ENCODE measurements around the gene LSM14B.

LSM14B gene

GRCh38 chr20:62151835-62152364 lies 29.6 kb downstream of the LSM14B start:
- H3K79me2 ChIP-seq (ENCODE audit: insufficient read depth, low read length), result peaks cover 99% of the 10 kb centered on the region
- H4K20me1 ChIP-seq (ENCODE audit: insufficient read depth, low read length), result peaks cover 95% of the 10 kb centered on the region
- ATAC-seq (ENCODE audit: insufficient read depth, low read depth), result no peak
- H3K4me1 ChIP-seq (ENCODE audit: insufficient read depth, low read length), result peaks cover 3% of the 10 kb centered on the region; the same call in 1 of the 2 replicates
- H3K27me3 ChIP-seq (ENCODE audit: insufficient read depth, low read length, poor library complexity), result no peaks in the 10 kb centered on the region
- H3K36me3 ChIP-seq (ENCODE audit: insufficient read depth, low read length), result peaks cover 47% of the 10 kb centered on the region
- no peak for DNase-seq
- no peak overlapping the region for H3K4me2 ChIP-seq (ENCODE audit: insufficient read depth, low read length)
- H3K4me3 ChIP-seq (ENCODE audit: low read depth in 1 of 2, low read length in 2 of 2), result no peak overlapping the region
- no peak overlapping the region for H2AFZ ChIP-seq (ENCODE audit: low read depth, low read length)
- TF ChIP-seq CTCF (IDR thresholded peaks at IDR 0.05; ENCODE audit: borderline replicate concordance, extremely low read depth, low read length, poor library complexity, severe bottlenecking) (no peak), EZH2 (IDR thresholded peaks at IDR 0.05; ENCODE audit: borderline replicate concordance, low read depth, low read length, severe bottlenecking) (no peak)
- H3K9me3 ChIP-seq (ENCODE audit: insufficient read depth, low read length, severe bottlenecking), result no peaks in the 10 kb centered on the region
- no peak overlapping the region for H3K27ac ChIP-seq (ENCODE audit: low read length)
- no peak overlapping the region for H3K9ac ChIP-seq (ENCODE audit: low read depth, low read length)

DNA sequence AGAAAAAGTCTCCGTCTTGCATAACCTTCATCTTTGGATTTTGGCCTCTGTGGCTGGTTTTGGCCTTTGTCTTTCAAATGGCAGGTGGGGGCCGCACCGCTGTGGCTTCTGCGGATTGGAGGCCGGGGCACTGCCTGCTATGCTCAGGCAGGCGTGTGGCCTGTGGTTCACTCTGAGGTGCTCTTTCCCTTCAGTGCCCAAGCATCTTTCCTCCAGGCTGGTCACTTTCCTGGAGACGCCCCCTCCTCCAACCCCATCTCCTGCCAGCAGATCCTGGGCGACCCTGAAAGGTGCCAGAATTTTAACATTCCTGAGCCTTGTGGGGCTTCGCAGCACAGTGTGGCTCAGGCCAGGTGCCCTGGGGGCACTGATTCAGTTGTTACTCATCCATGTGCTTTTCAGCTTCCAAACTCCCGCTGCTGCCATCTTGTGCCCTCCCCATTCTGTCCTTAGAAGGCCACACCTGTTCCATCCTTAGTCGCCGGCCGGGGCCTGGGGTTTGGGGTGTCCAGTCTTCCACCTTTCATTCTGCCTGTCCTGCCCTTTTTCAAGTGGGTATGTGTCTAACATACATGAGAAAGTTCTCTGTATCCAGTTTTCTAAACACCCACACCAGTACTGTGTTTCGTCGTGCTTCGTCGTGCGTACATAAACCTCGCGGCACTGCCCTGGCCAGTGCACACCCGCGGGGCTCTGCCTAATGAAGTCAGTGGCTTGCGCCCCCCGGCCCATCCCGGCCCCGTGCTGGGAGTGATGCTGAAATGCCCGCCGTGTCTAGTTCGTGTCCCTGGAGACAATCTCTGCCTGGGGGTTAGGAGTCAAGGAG lies 33.4 kb downstream of the LSM14B start:
- H3K79me2 ChIP-seq (ENCODE audit: insufficient read depth, low read length), result peaks cover 92% of the 10 kb centered on the region
- no peak overlapping the region for H3K4me3 ChIP-seq (ENCODE audit: low read depth in 1 of 2, low read length in 2 of 2)
- H3K36me3 ChIP-seq (ENCODE audit: insufficient read depth, low read length), result peaks cover 78% of the 10 kb centered on the region
- no peaks in the 10 kb centered on the region for H3K27me3 ChIP-seq (ENCODE audit: insufficient read depth, low read length, poor library complexity)
- H4K20me1 ChIP-seq (ENCODE audit: insufficient read depth, low read length), result peaks cover 90% of the 10 kb centered on the region
- no peak for ATAC-seq (ENCODE audit: insufficient read depth, low read depth)
- no peaks in the 10 kb centered on the region for H3K4me1 ChIP-seq (ENCODE audit: insufficient read depth, low read length)
- no peak for TF ChIP-seq EZH2 (IDR thresholded peaks at IDR 0.05; ENCODE audit: borderline replicate concordance, low read depth, low read length, severe bottlenecking)
- TF ChIP-seq CTCF (IDR thresholded peaks at IDR 0.05; ENCODE audit: borderline replicate concordance, extremely low read depth, low read length, poor library complexity, severe bottlenecking), result no peak
- H3K27ac ChIP-seq (ENCODE audit: low read length), result no peak overlapping the region
- H3K4me2 ChIP-seq (ENCODE audit: insufficient read depth, low read length), result no peak overlapping the region
- no peak overlapping the region for H2AFZ ChIP-seq (ENCODE audit: low read depth, low read length)
- no peak for DNase-seq
- H3K9ac ChIP-seq (ENCODE audit: low read depth, low read length), result no peak overlapping the region
- H3K9me3 ChIP-seq (ENCODE audit: insufficient read depth, low read length, severe bottlenecking), result no peaks in the 10 kb centered on the region

GRCh38 chr20:62156254-62156556 lies 33.9 kb downstream of the LSM14B start:
- no peaks in the 10 kb centered on the region for H3K9me3 ChIP-seq (ENCODE audit: insufficient read depth, low read length, severe bottlenecking)
- H3K4me2 ChIP-seq (ENCODE audit: insufficient read depth, low read length), result no peak overlapping the region
- peaks cover 81% of the 10 kb centered on the region for H3K36me3 ChIP-seq (ENCODE audit: insufficient read depth, low read length)
- H3K27me3 ChIP-seq (ENCODE audit: insufficient read depth, low read length, poor library complexity), result no peaks in the 10 kb centered on the region
- H3K4me3 ChIP-seq (ENCODE audit: low read depth in 1 of 2, low read length in 2 of 2), result no peak overlapping the region
- no peak overlapping the region for H2AFZ ChIP-seq (ENCODE audit: low read depth, low read length)
- ATAC-seq (ENCODE audit: insufficient read depth, low read depth), result no peak
- no peak overlapping the region for H3K27ac ChIP-seq (ENCODE audit: low read length)
- TF ChIP-seq CTCF (IDR thresholded peaks at IDR 0.05; ENCODE audit: borderline replicate concordance, extremely low read depth, low read length, poor library complexity, severe bottlenecking) (no peak), EZH2 (IDR thresholded peaks at IDR 0.05; ENCODE audit: borderline replicate concordance, low read depth, low read length, severe bottlenecking) (no peak)
- DNase-seq, result no peak
- H3K9ac ChIP-seq (ENCODE audit: low read depth, low read length), result no peak overlapping the region
- peaks cover 86% of the 10 kb centered on the region for H3K79me2 ChIP-seq (ENCODE audit: insufficient read depth, low read length)
- H4K20me1 ChIP-seq (ENCODE audit: insufficient read depth, low read length), result peaks cover 85% of the 10 kb centered on the region
- no peaks in the 10 kb centered on the region for H3K4me1 ChIP-seq (ENCODE audit: insufficient read depth, low read length)
